ENCODE data around the gene AQP12B.
"Not testable (repeated sequence)": the region's sequence is repeated elsewhere in the genome, so short reads cannot be mapped to it uniquely, and the experiment has no call there.

DNA sequence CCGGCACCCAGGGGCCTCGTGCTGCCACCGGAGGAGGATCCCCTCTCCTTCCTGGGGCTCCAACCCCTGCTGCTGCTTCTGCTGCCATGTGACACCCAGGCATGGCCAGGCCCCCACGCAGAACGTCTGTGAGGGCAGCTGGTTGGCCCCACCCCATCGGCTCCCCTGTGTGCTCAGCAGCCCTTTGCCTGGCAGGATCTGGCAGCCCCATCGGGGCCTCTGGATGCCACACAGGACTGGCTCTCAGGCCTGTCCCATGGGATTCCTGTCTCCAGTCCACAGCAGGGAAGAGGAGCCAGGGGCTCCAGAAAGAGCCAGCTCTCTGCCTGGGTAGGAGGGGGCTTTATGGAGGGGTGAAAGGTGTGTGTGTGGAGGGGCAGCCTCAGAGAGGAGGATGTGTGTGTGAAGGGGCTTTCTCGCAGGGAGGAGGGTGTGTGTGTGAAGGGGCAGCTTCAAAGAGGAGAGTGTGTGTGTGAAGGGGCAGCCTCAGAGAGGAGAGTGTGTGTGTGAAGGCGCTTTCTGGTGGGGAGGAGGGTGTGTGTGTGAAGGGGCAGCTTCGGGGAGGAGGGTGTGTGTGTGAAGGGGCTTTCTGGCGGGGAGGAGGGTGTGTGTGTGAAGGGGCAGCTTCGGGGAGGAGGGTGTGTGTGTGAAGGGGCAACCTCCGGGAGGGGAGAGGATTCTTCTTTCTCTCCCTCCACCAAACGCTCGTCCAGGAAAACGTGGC, 8.1 kb downstream of the AQP12B start:
- TF ChIP-seq, protein P1, sequence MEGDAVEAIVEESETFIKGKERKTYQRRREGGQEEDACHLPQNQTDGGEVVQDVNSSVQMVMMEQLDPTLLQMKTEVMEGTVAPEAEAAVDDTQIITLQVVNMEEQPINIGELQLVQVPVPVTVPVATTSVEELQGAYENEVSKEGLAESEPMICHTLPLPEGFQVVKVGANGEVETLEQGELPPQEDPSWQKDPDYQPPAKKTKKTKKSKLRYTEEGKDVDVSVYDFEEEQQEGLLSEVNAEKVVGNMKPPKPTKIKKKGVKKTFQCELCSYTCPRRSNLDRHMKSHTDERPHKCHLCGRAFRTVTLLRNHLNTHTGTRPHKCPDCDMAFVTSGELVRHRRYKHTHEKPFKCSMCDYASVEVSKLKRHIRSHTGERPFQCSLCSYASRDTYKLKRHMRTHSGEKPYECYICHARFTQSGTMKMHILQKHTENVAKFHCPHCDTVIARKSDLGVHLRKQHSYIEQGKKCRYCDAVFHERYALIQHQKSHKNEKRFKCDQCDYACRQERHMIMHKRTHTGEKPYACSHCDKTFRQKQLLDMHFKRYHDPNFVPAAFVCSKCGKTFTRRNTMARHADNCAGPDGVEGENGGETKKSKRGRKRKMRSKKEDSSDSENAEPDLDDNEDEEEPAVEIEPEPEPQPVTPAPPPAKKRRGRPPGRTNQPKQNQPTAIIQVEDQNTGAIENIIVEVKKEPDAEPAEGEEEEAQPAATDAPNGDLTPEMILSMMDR (IDR thresholded peaks at IDR 0.05), result not testable (repeated sequence)
- TF ChIP-seq POLR2A (IDR thresholded peaks at IDR 0.05), result not testable (repeated sequence)
